Rectal smooth muscle tissue (tissue), 1 donor: ENCODE data around the gene MAPT.

Experiments used
- H3K27ac ChIP-seq: one replicate; pipeline ENCODE4 v1.7.0; 2013; ENCODE audit warnings: low read depth, low read length, inconsistent platforms
- H3K27me3 ChIP-seq: one replicate; pipeline ENCODE4 v1.7.0; 2013; ENCODE audit warnings: low read length; ENCODE audit not compliant: control insufficient read depth, insufficient read depth
- H3K36me3 ChIP-seq: one replicate; pipeline ENCODE4 v1.7.0; 2013; ENCODE audit warnings: low read length; ENCODE audit not compliant: control insufficient read depth, insufficient read depth
- H3K4me1 ChIP-seq: one replicate; pipeline ENCODE4 v1.7.0; 2013; ENCODE audit warnings: low read length; ENCODE audit not compliant: control insufficient read depth, insufficient read depth
- H3K4me3 ChIP-seq: one replicate; pipeline ENCODE4 v1.7.0; 2013; ENCODE audit warnings: low read length
- H3K9ac ChIP-seq: one replicate; pipeline ENCODE4 v1.7.0; 2013; ENCODE audit warnings: low read length

MAPT gene

GRCh38 chr17:45987706-45988105 lies 93.4 kb downstream of the MAPT start:
- Histone ChIP-seq H3K4me1 (no peaks in the 10 kb centered on the region), H3K27ac (no peak overlapping the region), H3K4me3 (no peak overlapping the region), H3K36me3 (no peaks in the 10 kb centered on the region), H3K9ac (no peak overlapping the region), H3K27me3 (no peaks in the 10 kb centered on the region)

DNA sequence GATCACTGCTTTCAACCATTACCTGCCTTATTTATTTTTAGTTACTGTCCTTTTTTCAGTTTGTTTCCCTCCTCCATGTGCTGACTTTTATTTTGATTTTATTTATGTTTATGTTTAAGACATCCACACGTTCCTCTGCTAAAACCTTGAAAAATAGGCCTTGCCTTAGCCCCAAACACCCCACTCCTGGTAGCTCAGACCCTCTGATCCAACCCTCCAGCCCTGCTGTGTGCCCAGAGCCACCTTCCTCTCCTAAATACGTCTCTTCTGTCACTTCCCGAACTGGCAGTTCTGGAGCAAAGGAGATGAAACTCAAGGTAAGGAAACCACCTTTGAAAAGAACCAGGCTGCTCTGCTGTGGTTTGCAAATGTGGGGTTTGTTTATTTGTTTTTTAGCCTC lies 95.4 kb downstream of the MAPT start:
- Histone ChIP-seq H3K9ac (no peak overlapping the region), H3K4me1 (no peaks in the 10 kb centered on the region), H3K4me3 (no peak overlapping the region), H3K27me3 (no peaks in the 10 kb centered on the region), H3K27ac (no peak overlapping the region), H3K36me3 (no peaks in the 10 kb centered on the region)

DNA sequence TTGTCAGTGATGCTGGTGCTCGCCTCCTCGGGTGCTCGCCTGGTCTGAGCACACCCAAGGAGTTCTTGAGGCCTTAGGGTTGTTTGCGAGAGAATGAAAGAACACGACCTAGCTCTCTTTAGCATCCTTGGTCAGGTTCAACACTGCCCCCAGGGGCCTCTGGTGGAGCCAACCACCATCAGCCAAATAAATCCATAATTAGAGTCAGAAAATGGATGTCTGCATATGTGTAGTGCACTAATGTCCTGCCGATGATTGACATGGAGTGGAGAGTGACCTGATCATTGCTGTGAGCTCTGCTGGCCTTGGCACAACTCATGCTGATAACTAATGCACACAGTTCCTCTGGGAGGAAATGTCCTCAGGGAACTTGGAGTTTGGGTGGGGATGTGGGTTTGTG lies 96.5 kb downstream of the MAPT start:
- Histone ChIP-seq H3K4me1 (no peaks in the 10 kb centered on the region), H3K4me3 (no peak overlapping the region), H3K27me3 (no peaks in the 10 kb centered on the region), H3K9ac (no peak overlapping the region), H3K36me3 (no peaks in the 10 kb centered on the region), H3K27ac (no peak overlapping the region)

GRCh38 chr17:45991341-45991740 lies 97.0 kb downstream of the MAPT start:
- no peaks in the 10 kb centered on the region for H3K36me3 ChIP-seq

GRCh38 chr17:45992175-45992574 lies 97.8 kb downstream of the MAPT start:
- no peak overlapping the region for H3K4me3 ChIP-seq
- no peaks in the 10 kb centered on the region for H3K4me1 ChIP-seq
- H3K27me3 ChIP-seq = no peaks in the 10 kb centered on the region
- H3K9ac ChIP-seq = no peak overlapping the region
- H3K27ac ChIP-seq = no peak overlapping the region
- no peaks in the 10 kb centered on the region for H3K36me3 ChIP-seq

More at GRCh38 chr17:45991341-45991740, 97.0 kb downstream of the MAPT start:
- no peaks in the 10 kb centered on the region for H3K4me1 ChIP-seq
- no peak overlapping the region for H3K9ac ChIP-seq
- no peak overlapping the region for H3K4me3 ChIP-seq
- H3K27ac ChIP-seq = no peak overlapping the region
- no peaks in the 10 kb centered on the region for H3K27me3 ChIP-seq

- Histone ChIP-seq H3K27ac (no peak overlapping the region), H3K9ac (no peak overlapping the region), H3K4me3 (no peak overlapping the region), H3K36me3 (no peaks in the 10 kb centered on the region), H3K27me3 (no peaks in the 10 kb centered on the region), H3K4me1 (no peaks in the 10 kb centered on the region)
These were observed 98.5 kb downstream of the MAPT start for GRCh38 chr17:45992904-45993303.

- H3K36me3 ChIP-seq = no peaks in the 10 kb centered on the region
- H3K4me1 ChIP-seq = no peaks in the 10 kb centered on the region
- no peak overlapping the region for H3K27ac ChIP-seq
- no peaks in the 10 kb centered on the region for H3K27me3 ChIP-seq
- H3K4me3 ChIP-seq = no peak overlapping the region
- H3K9ac ChIP-seq = no peak overlapping the region
These were observed 99.7 kb downstream of the MAPT start for GRCh38 chr17:45993962-45994627.

GRCh38 chr17:45994987-45995386 lies 100.6 kb downstream of the MAPT start:
- Histone ChIP-seq H3K36me3 (no peaks in the 10 kb centered on the region), H3K27me3 (no peaks in the 10 kb centered on the region), H3K9ac (no peak overlapping the region), H3K27ac (no peak overlapping the region), H3K4me3 (no peak overlapping the region), H3K4me1 (no peaks in the 10 kb centered on the region)

GRCh38 chr17:45995627-45996270 lies 101.4 kb downstream of the MAPT start:
- H3K4me1 ChIP-seq = no peaks in the 10 kb centered on the region
- H3K27ac ChIP-seq = no peak overlapping the region
- H3K4me3 ChIP-seq = no peak overlapping the region
- H3K27me3 ChIP-seq = no peaks in the 10 kb centered on the region
- H3K9ac ChIP-seq = no peak overlapping the region
- H3K36me3 ChIP-seq = no peaks in the 10 kb centered on the region

DNA sequence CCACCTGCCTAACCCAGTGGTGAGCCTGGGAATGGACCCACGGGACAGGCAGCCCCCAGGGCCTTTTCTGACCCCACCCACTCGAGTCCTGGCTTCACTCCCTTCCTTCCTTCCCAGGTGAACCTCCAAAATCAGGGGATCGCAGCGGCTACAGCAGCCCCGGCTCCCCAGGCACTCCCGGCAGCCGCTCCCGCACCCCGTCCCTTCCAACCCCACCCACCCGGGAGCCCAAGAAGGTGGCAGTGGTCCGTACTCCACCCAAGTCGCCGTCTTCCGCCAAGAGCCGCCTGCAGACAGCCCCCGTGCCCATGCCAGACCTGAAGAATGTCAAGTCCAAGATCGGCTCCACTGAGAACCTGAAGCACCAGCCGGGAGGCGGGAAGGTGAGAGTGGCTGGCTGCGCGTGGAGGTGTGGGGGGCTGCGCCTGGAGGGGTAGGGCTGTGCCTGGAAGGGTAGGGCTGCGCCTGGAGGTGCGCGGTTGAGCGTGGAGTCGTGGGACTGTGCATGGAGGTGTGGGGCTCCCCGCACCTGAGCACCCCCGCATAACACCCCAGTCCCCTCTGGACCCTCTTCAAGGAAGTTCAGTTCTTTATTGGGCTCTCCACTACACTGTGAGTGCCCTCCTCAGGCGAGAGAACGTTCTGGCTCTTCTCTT lies 102.1 kb downstream of the MAPT start:
- Histone ChIP-seq H3K4me3 (no peak overlapping the region), H3K27me3 (no peaks in the 10 kb centered on the region), H3K27ac (no peak overlapping the region), H3K4me1 (no peaks in the 10 kb centered on the region), H3K36me3 (no peaks in the 10 kb centered on the region), H3K9ac (no peak overlapping the region)

DNA sequence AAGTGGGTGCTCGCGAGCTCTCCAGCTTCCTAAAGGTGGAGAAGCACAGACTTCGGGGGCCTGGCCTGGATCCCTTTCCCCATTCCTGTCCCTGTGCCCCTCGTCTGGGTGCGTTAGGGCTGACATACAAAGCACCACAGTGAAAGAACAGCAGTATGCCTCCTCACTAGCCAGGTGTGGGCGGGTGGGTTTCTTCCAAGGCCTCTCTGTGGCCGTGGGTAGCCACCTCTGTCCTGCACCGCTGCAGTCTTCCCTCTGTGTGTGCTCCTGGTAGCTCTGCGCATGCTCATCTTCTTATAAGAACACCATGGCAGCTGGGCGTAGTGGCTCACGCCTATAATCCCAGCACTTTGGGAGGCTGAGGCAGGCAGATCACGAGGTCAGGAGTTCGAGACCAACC lies 102.8 kb downstream of the MAPT start:
- Histone ChIP-seq H3K36me3 (no peaks in the 10 kb centered on the region), H3K27ac (no peak overlapping the region), H3K4me3 (no peak overlapping the region), H3K27me3 (no peaks in the 10 kb centered on the region), H3K4me1 (no peaks in the 10 kb centered on the region), H3K9ac (no peak overlapping the region)

DNA sequence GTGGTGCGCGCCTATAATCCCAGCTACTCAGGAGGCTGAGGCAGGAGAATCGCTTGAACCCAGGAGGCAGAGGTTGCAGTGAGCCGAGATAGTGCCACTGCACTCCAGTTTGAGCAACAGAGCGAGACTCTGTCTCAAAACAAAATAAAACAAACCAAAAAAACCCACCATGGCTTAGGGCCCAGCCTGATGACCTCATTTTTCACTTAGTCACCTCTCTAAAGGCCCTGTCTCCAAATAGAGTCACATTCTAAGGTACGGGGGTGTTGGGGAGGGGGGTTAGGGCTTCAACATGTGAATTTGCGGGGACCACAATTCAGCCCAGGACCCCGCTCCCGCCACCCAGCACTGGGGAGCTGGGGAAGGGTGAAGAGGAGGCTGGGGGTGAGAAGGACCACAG lies 103.3 kb downstream of the MAPT start:
- no peaks in the 10 kb centered on the region for H3K27me3 ChIP-seq
- no peak overlapping the region for H3K4me3 ChIP-seq
- H3K36me3 ChIP-seq = no peaks in the 10 kb centered on the region
- H3K4me1 ChIP-seq = no peaks in the 10 kb centered on the region
- H3K9ac ChIP-seq = no peak overlapping the region
- H3K27ac ChIP-seq = no peak overlapping the region
